ENCODE data around the gene MAP1S.
"Not testable (repeated sequence)": the region's sequence is repeated elsewhere in the genome, so short reads cannot be mapped to it uniquely, and the experiment has no call there.

DNA sequence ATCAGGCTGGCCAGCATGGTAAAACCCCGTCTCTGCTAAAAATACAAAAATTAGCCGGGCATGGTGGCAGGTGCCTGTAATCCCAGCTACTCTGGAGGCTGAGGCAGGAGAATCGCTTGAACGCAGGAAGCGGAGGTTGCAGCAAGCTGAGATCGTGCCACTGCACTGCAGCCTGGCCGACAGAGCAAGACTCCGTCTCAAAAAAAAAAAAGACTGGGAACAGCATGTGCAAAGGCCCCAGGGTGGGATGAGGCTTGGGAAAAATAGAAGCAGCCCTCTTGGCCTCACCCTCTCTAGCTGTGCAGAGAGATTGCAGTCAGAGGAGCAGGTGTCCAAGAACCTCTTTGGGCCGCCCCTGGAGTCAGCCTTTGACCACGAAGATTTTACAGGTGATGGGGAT, 58.6 kb downstream of the MAP1S start:
- TF ChIP-seq, protein P1, sequence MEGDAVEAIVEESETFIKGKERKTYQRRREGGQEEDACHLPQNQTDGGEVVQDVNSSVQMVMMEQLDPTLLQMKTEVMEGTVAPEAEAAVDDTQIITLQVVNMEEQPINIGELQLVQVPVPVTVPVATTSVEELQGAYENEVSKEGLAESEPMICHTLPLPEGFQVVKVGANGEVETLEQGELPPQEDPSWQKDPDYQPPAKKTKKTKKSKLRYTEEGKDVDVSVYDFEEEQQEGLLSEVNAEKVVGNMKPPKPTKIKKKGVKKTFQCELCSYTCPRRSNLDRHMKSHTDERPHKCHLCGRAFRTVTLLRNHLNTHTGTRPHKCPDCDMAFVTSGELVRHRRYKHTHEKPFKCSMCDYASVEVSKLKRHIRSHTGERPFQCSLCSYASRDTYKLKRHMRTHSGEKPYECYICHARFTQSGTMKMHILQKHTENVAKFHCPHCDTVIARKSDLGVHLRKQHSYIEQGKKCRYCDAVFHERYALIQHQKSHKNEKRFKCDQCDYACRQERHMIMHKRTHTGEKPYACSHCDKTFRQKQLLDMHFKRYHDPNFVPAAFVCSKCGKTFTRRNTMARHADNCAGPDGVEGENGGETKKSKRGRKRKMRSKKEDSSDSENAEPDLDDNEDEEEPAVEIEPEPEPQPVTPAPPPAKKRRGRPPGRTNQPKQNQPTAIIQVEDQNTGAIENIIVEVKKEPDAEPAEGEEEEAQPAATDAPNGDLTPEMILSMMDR (IDR thresholded peaks at IDR 0.05), result not testable (repeated sequence)
- not testable (repeated sequence) for TF ChIP-seq POLR2A (IDR thresholded peaks at IDR 0.05)

All from adrenal gland (tissue), 5 donors.